GM10266 (cell line): Measurements from ENCODE around the gene KCNAB2.

Experiments
- DNase-seq: peaks from one replicate; pipeline ENCODE4 v3.0.0; 2012; ENCODE audit errors: extremely low spot score
- CTCF ChIP-seq: IDR thresholded peaks from 2 replicates; pipeline ENCODE4 v1.5.1; 2012; ENCODE audit warnings: mild to moderate bottlenecking, low read depth; ENCODE audit not compliant: control insufficient read depth, insufficient read depth; ENCODE audit errors: missing control alignments

Gene KCNAB2

GRCh38 chr1:6107409-6108356 is 62.0 kb downstream of the KCNAB2 start:
- no peak for TF ChIP-seq CTCF
- DNase-seq, result no peak

GRCh38 chr1:6108476-6108875 is 62.8 kb downstream of the KCNAB2 start:
- no peak for TF ChIP-seq CTCF

GRCh38 chr1:6108937-6109614 is 63.4 kb downstream of the KCNAB2 start:
- DNase-seq, result peak; percentile 84
- peak; percentile 61 for TF ChIP-seq CTCF

More at GRCh38 chr1:6108476-6108875, 62.8 kb downstream of the KCNAB2 start:
- no peak for DNase-seq

- DNase-seq, result no peak
- no peak for TF ChIP-seq CTCF
These were observed 64.0 kb downstream of the KCNAB2 start for GRCh38 chr1:6109688-6110087.

GRCh38 chr1:6110326-6110725 is 64.6 kb downstream of the KCNAB2 start:
- no peak for TF ChIP-seq CTCF

GRCh38 chr1:6111571-6111970 is 65.9 kb downstream of the KCNAB2 start:
- no peak for TF ChIP-seq CTCF
- DNase-seq, result no peak

More at GRCh38 chr1:6110326-6110725, 64.6 kb downstream of the KCNAB2 start:
- no peak for DNase-seq

DNA sequence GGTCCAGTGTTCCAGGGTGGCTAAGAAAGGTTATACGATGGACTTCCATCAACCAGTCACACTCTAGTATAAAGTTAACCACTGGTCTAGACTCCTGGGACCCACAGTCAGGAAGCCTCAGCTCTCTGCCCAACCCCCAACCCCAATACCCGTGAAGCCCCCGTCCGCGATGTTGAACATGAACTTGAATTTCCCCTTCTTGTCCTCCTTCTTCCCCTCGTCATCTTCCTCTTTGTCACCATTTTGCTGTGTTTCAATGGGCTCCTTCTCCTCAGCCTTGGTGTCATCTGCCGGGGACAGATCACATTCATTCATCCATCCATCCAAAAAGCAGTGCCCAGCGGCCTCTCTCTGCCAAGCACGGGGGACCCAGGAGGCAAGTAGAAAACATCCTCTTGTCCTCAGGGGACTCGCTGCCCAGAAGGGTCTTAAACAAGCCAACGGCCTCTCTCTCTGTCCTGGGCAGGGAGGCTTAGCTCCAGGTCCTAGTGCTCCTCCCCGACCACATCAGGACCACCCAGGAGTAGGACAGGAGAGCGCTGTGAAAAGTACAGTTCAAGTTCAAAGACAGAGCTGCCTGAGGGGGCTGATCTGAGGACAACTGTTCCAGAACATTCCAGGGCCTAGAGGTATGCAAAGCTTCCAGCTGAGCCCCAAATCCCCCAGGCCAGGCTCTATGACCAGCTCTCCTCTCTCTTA is 66.5 kb downstream of the KCNAB2 start:
- TF ChIP-seq CTCF, result no peak
- no peak for DNase-seq
